Muscle layer of colon (tissue), 2 donors: ENCODE data around the gene SKIL.

Experiments used
- H3K27ac ChIP-seq: one replicate; pipeline ENCODE4 v1.7.0; 2013; ENCODE audit warnings: low read depth, mild to moderate bottlenecking, low read length, moderate library complexity
- H3K27me3 ChIP-seq, 2 donors: one replicate each; pipeline ENCODE4 v1.7.0; 2013; ENCODE audit warnings: low read length in 2 of 2, mild to moderate bottlenecking in 2 of 2; ENCODE audit not compliant: insufficient read depth in 2 of 2, control insufficient read depth in 1 of 2
- H3K36me3 ChIP-seq: one replicate; pipeline ENCODE4 v1.7.0; 2013; ENCODE audit warnings: mild to moderate bottlenecking, low read length; ENCODE audit not compliant: insufficient read depth
- H3K4me1 ChIP-seq: one replicate; pipeline ENCODE4 v1.7.0; 2013; ENCODE audit warnings: mild to moderate bottlenecking, low read length; ENCODE audit not compliant: insufficient read depth
- H3K4me3 ChIP-seq, 2 donors: one replicate each; pipeline ENCODE4 v1.7.0; 2013; ENCODE audit warnings: low read length in 2 of 2, low read depth in 1 of 2, mild to moderate bottlenecking in 1 of 2, moderate library complexity in 1 of 2
- H3K9ac ChIP-seq: one replicate; pipeline ENCODE4 v1.7.0; 2013; ENCODE audit warnings: low read length
- H3K9me3 ChIP-seq: one replicate; pipeline ENCODE4 v1.7.0; 2013; ENCODE audit warnings: mild to moderate bottlenecking, low read length
- donor health status: abdominal sarcoma.
- donor health status: Adenocarcinoma of cecum.

Gene SKIL

DNA sequence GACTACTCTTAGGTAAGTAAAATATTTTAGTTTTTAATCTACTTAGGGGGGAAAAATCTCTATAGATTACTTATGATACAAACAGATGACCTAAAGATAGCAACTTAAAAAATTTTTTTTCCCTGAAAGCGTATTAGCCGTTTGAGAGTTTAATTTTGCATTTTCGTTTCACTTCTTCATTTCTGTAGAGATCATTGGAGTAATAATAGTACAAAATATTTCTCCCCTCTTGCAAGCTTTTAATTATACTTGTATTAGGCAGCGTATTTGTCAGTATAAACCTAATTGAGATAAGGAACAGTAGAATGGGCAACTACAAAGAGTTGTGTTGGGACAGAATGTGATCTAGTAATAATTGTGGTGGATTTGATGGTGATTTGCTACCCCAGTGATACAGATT lies 10.3 kb downstream of the SKIL start:
- Histone ChIP-seq H3K27ac (no peak overlapping the region), H3K9ac (no peak overlapping the region), H3K9me3 (no peaks in the 10 kb centered on the region), H3K36me3 (peaks cover 6% of the 10 kb centered on the region), H3K4me3 (no peak overlapping the region), H3K27me3 (no peaks in the 10 kb centered on the region), H3K4me1 (peaks cover 6% of the 10 kb centered on the region)

DNA sequence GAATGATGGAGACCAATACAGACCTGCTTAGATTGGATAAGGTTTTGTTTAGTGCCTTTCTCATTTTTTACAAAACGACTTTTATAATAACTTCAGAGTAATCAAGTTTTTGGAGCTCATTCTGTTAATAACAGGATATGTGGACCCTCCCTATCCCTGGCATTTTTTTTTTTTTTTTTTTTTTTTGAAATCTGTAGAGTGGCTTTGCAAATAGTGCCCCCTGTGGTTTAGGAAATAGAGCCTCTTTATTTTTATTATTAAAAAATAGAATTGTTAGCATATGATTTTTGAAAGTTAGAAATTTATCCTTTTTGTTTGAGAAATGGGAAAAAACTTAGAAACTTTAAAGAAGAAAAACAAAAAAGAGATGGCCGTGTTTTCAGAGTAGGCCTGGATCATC lies 11.4 kb downstream of the SKIL start:
- H3K9ac ChIP-seq = no peak overlapping the region
- no peaks in the 10 kb centered on the region for H3K9me3 ChIP-seq
- peaks cover 2% of the 10 kb centered on the region for H3K36me3 ChIP-seq
- H3K27ac ChIP-seq = no peak overlapping the region
- peaks cover 6% of the 10 kb centered on the region for H3K4me1 ChIP-seq
- no peaks in the 10 kb centered on the region for H3K27me3 ChIP-seq
- H3K4me3 ChIP-seq = no peak overlapping the region

- Histone ChIP-seq H3K9ac (no peak overlapping the region), H3K27me3 (no peaks in the 10 kb centered on the region), H3K9me3 (no peaks in the 10 kb centered on the region), H3K27ac (no peak overlapping the region), H3K36me3 (no peaks in the 10 kb centered on the region), H3K4me1 (peaks cover 6% of the 10 kb centered on the region), H3K4me3 (no peak overlapping the region)
Measured at GRCh38 chr3:170372190-170372879, 14.8 kb downstream of the SKIL start.

GRCh38 chr3:170383567-170383966 lies 26.1 kb downstream of the SKIL start:
- H3K36me3 ChIP-seq = peaks cover 6% of the 10 kb centered on the region

GRCh38 chr3:170386468-170386867 lies 29.0 kb downstream of the SKIL start:
- H3K36me3 ChIP-seq = peaks cover 12% of the 10 kb centered on the region
- H3K9ac ChIP-seq = no peak overlapping the region
- H3K4me1 ChIP-seq = no peaks in the 10 kb centered on the region
- no peaks in the 10 kb centered on the region for H3K9me3 ChIP-seq
- H3K27ac ChIP-seq = no peak overlapping the region
- H3K4me3 ChIP-seq = no peak overlapping the region
- no peaks in the 10 kb centered on the region for H3K27me3 ChIP-seq

More at GRCh38 chr3:170383567-170383966, 26.1 kb downstream of the SKIL start:
- Histone ChIP-seq H3K9ac (no peak overlapping the region), H3K27me3 (no peaks in the 10 kb centered on the region), H3K9me3 (no peaks in the 10 kb centered on the region), H3K4me1 (no peaks in the 10 kb centered on the region), H3K27ac (no peak overlapping the region), H3K4me3 (no peak overlapping the region)

- Histone ChIP-seq H3K36me3 (peaks cover 12% of the 10 kb centered on the region), H3K27me3 (no peaks in the 10 kb centered on the region), H3K9me3 (no peaks in the 10 kb centered on the region), H3K4me3 (no peak overlapping the region), H3K4me1 (no peaks in the 10 kb centered on the region), H3K9ac (no peak overlapping the region), H3K27ac (no peak overlapping the region)
Measured at GRCh38 chr3:170387950-170388349, 30.4 kb downstream of the SKIL start.

- Histone ChIP-seq H3K4me3 (no peak overlapping the region), H3K36me3 (peaks cover 12% of the 10 kb centered on the region), H3K27me3 (no peaks in the 10 kb centered on the region), H3K9ac (no peak overlapping the region), H3K4me1 (no peaks in the 10 kb centered on the region), H3K27ac (no peak overlapping the region), H3K9me3 (no peaks in the 10 kb centered on the region)
Measured at GRCh38 chr3:170391108-170391507, 33.6 kb downstream of the SKIL start.

GRCh38 chr3:170397685-170398084 lies 40.2 kb downstream of the SKIL start:
- no peaks in the 10 kb centered on the region for H3K36me3 ChIP-seq
- H3K4me1 ChIP-seq = no peaks in the 10 kb centered on the region
- H3K27ac ChIP-seq = no peak overlapping the region
- H3K9me3 ChIP-seq = no peaks in the 10 kb centered on the region
- H3K27me3 ChIP-seq = no peaks in the 10 kb centered on the region
- no peak overlapping the region for H3K4me3 ChIP-seq
- no peak overlapping the region for H3K9ac ChIP-seq

- Histone ChIP-seq H3K36me3 (no peaks in the 10 kb centered on the region), H3K4me3 (no peak overlapping the region), H3K9me3 (no peaks in the 10 kb centered on the region), H3K9ac (no peak overlapping the region), H3K27me3 (no peaks in the 10 kb centered on the region), H3K4me1 (no peaks in the 10 kb centered on the region), H3K27ac (no peak overlapping the region)
Measured at GRCh38 chr3:170405101-170405500, 47.6 kb downstream of the SKIL start.

DNA sequence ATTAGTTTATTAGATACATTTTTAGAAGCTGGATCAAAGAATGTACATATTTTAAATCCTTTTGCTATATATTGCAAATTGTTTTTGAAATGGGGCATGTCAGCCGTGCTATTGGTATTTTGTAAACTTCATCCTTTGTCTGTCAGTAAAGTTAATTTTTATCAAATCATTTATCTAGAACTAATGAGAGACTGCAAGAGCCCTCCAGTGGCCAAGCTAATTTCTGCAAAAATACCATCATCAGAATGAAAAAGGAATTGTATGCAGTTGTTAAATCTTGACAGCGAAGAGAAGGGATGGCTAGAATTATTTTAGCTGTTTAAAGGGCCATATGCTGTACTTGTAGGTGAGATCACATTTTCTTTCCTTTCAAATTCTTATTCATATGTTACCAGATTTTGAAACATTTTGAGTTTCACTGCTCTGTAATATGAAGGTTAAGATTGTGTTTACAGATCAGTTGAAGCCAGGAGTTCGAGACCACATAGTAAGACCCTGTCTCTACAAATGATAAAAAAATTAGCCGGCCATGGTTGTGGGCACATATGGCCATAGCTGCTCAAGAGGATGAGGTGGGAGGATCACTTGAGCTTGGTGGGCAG lies 53.0 kb downstream of the SKIL start:
- H3K4me1 ChIP-seq = no peaks in the 10 kb centered on the region

GRCh38 chr3:170413291-170413690 lies 55.8 kb downstream of the SKIL start:
- H3K27me3 ChIP-seq = peaks cover 0 to 6% of the 10 kb centered on the region in 2 donors
- H3K27ac ChIP-seq = no peak overlapping the region
- no peak overlapping the region for H3K9ac ChIP-seq
- no peak overlapping the region for H3K4me3 ChIP-seq
- no peaks in the 10 kb centered on the region for H3K36me3 ChIP-seq
- H3K9me3 ChIP-seq = no peaks in the 10 kb centered on the region
- no peaks in the 10 kb centered on the region for H3K4me1 ChIP-seq

More for the DNA sequence above, 53.0 kb downstream of the SKIL start:
- Histone ChIP-seq H3K9me3 (no peaks in the 10 kb centered on the region), H3K27me3 (no peaks in the 10 kb centered on the region), H3K27ac (no peak overlapping the region), H3K4me3 (no peak overlapping the region), H3K9ac (no peak overlapping the region), H3K36me3 (no peaks in the 10 kb centered on the region)

DNA sequence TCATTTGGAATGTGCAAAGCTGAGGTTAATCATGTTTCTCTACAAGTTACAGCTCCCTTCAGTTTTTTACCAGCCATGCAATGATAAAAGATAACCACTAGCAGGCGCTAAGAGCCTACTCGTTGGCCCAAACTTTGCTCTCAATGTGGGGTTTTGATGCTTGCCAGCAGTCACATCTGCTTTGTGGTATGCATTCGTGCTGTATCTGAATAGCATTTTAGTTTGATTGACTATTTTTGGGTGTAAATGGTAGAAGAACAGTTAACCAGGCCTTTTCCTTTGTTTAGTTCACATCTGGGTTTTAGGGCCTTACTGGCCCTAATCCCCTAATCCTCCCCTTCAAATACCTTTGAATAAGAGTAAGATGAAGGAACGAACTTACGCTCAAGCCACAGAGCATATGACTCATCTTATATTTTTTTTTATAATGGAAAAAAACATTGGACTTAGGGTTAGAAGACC lies 56.7 kb downstream of the SKIL start:
- Histone ChIP-seq H3K4me3 (no peak overlapping the region), H3K4me1 (no peaks in the 10 kb centered on the region), H3K27me3 (peaks cover 0 to 15% of the 10 kb centered on the region in 2 donors), H3K9ac (no peak overlapping the region), H3K9me3 (no peaks in the 10 kb centered on the region), H3K27ac (no peak overlapping the region), H3K36me3 (no peaks in the 10 kb centered on the region)
